HG03457 (cell line): ENCODE data around the gene MARK2.

Experiments used
- ATAC-seq: cut with Tn5 transposase; IDR thresholded peaks from one replicate; pipeline ENCODE4 v1.9.1; 2021; ENCODE audit warnings: moderate number of reproducible peaks; ENCODE audit not compliant: unreplicated experiment

MARK2 gene

GRCh38 chr11:63879598-63880402 lies 40.9 kb downstream of the MARK2 start:
- ATAC-seq = no peak

- ATAC-seq = no peak
These were observed 41.5 kb downstream of the MARK2 start for GRCh38 chr11:63880403-63880790.

DNA sequence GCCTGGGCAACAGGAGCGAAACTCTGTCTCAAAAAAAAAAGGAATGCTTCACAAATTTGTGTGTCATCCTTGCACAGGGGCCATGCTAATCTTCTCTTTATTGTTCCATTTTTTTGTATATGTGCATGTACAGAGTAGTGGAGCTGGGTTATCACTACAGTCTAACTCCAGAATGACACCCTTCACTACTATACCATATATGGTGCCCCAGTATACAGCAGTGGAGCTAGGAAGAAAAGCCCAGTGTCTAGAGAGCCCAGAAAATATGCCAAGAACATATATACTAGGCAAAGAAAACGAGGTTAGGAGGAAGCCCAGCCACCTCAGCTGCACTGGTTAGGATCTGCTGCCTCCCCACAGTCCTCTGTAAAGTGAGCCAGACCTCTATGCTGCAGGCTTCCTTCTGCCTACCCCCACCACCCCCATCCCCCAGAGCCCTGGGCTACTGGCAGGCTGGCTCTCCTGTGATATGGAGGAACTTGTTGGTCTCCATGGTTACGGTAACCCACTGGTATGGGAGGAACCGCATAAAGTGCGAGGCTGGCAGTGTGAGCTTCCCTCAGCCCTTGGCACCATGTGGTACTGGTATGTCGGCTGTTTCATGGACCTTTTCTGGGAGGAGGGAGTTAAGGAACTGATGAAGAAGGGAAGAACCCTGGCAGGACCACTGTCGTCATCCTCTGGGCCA lies 43.8 kb downstream of the MARK2 start:
- ATAC-seq = no peak

DNA sequence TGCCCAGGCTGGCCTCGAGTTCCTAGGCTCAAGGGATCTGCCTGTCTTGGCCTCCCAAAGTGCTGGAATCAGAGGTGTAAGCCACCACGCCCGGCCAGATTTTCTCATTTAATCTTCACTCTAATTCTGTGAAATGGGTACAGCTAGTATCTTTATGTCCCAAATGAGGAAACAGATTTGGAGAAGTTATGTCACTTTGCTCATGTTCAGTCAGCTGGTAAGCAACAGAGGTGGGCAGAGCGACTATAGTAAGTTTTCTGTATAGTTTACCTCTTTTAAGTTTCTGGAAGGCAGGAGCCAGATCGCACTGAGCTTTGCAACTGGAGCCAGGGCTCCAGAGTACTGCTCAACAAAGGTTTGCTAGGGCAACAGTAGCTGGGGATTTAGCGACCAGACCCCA lies 44.9 kb downstream of the MARK2 start:
- ATAC-seq = no peak

GRCh38 chr11:63884196-63884932 lies 45.5 kb downstream of the MARK2 start:
- ATAC-seq = no peak

DNA sequence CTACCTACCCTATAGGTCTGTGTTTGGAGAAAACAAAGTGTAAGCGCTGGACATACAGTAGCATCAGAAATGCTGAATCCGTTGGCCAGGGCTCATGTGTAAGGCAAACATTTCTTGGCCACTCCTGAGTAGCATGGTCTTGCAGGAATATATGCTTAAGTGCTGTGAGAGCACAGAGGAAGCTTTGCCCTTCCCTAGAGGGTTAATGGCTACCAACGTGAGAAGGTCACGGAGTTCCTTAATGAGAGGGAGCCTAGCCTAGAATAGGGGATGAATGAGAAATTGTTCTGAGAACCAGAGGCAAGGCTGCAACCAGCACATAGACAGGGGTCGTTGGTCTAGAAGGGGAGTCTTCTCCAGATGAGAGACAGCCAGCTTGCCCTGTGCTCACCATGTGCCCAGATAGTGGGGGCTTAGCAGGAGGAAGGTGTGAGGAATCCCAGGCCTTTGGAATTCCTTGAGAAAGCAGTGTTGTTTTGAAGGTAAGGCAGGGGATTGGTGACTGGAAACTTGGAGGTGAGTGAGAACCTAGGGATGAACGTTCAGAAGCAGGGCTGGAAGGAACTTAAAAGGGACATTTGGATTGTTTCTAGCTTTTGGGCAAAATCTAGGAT lies 48.6 kb downstream of the MARK2 start:
- no peak for ATAC-seq

DNA sequence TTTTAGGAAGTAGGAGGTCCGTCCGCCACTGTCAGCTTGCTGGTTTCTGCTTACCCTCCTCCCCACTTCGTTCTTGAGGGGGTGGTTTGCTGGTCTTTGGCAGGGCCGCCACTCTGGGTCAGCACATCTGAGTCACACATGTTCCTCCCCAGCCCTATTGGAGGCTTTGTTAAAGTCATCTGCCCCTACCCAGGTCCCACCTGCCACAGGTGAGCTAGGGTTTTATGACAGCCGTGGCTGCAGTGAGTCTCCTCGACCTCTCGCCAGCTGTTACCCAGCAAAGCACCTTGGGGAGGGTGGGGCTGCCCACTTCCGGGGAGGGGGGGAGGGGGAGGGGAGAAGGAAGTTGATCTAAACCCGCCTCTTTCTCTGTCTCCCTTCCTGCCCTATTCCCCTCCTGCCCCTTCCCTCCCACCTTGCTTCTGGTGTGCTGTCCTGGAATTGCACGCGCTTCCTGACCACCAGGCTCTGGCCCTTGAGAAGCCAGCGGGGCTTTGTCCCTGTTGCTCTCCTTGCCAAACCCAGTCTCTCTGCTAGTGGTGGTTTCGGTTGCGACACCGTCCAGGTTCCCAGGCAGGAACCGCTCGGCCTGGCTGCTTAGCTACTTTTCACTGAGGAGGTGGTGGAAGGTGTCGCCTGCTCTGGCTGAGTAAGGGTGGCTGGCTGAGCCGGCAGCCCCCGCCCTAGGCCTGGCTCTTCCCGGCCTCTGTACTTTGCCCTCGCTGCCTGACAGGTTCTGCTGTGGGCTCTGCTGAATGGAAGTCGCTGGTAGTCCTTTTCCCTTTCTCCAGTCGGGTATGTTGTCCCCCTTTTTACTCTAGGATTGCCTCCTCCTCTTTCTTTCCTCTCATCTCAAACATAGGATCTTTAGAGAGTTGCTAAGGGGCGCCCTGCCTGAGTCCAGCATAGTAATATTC lies 49.5 kb downstream of the MARK2 start:
- ATAC-seq = no peak

DNA sequence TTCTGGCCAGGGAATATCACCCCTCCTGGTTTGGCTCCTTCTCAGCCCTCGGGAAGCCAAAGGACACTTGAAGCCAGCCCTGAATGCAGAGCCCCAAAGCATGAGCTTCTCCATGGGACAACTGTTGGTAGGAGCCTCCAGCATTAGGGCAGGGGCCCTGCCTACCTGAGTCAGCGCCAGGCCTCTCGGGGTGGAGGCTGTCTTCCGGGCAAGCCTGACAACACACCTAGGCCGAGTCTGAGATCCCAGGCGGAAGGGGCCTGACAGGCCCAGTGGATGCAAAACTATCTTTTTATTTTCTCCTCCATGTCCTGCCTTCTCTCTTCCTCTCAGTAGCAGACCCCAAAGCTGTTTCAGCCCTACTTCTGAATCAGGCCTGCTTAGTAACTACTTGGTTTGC lies 50.4 kb downstream of the MARK2 start:
- ATAC-seq = no peak

DNA sequence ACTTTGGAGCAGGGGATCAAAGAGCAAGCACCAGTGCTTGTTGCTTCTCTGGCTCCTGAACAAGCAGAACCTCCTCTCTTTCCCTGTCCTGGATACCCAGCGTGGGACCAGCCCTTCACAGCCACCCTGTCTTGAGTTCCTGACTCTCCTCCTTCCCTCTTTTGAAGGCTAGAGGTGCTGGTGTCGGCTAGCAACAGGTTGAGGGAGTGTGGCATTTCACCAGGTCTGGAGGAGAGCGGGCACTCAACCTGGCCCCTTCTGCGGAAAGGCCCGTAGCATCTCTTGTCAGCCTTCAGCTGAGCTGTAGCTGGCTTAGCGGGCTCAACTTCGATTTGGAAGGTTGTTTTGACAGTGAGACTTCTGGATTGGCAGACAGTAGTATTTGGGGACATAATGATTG lies 51.5 kb downstream of the MARK2 start:
- ATAC-seq = no peak

DNA sequence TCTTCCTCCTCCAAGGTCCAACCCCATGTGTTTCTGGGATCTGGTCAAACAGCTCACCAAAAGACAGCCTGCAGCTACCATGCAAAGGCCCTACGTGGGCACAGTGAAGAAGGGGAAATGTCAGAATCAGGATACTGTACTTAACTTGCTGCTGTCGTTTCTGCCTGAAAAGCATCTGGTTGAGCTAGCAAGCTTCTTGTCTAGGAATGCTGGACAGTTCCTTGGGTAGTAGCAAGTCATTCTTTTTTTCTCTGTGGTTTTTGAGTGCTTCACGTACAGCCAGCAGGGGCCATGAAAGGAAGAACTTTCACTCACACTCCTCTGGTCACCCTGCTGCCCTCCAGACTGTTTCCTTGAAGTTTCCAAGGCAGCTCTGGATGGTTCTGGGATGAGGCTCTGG lies 53.3 kb downstream of the MARK2 start:
- no peak for ATAC-seq

- ATAC-seq = no peak
These were observed 54.4 kb downstream of the MARK2 start for GRCh38 chr11:63893355-63893754.

- ATAC-seq = no peak
These were observed 57.2 kb downstream of the MARK2 start for GRCh38 chr11:63896071-63896470.

DNA sequence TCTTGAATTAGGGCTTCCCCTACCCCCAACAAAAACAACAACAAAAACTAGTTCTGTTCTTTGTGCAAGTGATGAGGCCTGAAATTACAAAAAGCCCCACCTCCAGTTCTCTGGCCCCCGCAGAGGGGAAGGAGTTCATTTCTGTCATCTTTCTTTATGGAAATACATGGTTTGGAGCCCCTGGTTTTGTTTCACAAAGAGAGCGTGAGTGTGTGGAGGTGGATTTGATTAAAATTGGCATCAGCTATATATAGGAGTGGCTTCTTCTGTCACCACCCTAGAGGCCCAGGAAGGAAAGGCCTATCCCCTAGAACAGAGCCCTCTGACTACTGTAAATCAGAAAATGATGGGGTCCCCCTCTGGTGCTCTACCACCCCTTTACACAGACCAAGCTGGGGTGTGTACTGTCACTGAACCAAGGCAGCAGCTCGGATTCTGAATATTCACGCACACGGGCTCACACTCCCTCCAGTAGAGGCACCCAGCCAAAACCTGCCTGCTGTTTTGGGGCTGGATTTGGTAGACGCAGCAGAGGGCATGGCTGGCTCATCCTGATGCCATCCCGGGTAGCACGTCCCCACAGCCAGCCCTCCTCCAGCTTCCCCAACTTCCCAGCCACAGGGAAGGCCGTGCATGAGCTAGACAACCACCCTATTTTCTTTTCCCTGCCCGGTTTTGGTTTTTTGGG lies 58.7 kb downstream of the MARK2 start:
- ATAC-seq = no peak

DNA sequence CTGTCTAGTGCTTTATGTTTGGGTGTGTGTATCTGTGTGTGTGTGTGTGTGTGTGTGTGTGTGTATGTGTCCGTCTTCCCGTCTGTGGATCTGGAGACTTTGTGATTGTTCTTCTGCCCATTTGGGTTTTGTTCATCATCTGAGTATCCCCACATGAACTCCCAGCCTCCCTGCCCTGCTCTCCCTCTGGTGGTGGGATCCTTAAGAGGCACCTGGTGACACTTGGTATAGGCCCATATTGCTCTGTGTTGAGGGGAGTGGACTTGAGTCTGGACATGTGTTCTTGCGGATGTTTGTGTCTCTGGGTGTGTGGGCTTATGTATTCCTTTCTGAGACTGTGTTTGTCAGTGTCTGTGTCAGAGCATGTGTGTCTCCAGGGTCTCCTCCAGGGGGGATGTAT lies 62.8 kb downstream of the MARK2 start:
- ATAC-seq = no peak

DNA sequence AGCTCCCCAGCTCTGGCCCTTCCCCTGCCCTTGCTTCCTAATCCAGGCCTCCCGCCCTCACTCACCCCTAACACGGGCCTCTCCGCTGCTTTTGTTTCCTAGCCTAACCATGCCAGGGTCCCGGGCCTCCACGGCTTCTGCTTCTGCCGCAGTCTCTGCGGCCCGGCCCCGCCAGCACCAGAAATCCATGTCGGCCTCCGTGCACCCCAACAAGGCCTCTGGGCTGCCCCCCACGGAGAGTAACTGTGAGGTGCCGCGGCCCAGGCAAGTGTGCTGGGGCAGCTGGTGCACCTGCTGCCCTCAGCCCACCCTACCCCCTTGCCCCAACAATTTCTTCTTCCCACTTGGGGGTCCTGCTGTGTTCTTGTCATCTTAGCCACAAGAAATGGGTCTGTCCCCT lies 65.0 kb downstream of the MARK2 start:
- ATAC-seq = no peak

DNA sequence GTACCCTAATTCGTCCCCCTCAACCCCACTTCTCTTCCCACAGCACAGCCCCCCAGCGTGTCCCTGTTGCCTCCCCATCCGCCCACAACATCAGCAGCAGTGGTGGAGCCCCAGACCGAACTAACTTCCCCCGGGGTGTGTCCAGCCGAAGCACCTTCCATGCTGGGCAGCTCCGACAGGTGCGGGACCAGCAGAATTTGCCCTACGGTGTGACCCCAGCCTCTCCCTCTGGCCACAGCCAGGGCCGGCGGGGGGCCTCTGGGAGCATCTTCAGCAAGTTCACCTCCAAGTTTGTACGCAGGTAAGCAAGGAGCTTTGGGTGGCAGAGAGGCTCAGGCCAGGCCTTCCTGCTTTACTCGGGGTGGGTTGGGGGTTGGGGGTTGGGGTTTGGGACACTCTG lies 65.8 kb downstream of the MARK2 start:
- no peak for ATAC-seq

DNA sequence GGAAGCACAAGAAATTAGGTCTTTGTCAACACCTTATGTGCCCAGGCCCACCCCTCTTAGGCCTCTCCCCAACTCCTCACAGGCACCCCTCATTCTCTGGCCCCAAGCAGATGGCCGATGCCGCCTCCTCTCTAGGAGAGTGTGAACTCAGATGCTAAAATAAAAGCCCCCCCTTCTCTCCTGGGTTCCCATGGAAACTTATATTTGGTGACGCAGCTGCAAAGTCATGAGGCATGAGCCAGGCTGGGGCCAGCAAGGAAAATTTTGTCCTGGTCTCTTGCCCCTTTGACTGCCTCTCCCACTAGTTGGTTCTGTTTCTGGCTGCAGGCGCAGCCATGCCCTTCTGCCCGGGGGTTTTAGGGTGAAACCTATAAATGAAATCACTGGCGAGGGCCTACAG lies 66.3 kb downstream of the MARK2 start:
- no peak for ATAC-seq

DNA sequence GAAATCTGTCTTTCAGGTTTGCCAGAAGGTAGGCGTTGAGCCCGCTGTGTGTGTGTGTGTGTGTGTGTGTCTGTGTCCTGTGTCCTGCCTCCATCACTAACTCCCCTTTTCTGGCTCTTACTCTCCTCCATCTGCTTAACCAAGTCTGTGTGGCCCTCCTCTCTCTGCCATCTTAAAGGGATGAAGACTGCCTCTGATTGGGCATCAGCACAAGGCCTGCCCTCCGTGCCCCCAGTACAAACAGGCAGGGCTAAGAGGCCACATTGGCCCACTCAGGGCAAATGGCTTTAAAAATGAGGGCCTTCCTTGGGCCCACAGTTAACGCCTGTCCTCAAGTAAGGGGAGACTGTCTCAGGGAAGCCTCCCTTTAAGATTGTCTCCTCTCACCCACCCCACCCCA lies 67.2 kb downstream of the MARK2 start:
- no peak for ATAC-seq

DNA sequence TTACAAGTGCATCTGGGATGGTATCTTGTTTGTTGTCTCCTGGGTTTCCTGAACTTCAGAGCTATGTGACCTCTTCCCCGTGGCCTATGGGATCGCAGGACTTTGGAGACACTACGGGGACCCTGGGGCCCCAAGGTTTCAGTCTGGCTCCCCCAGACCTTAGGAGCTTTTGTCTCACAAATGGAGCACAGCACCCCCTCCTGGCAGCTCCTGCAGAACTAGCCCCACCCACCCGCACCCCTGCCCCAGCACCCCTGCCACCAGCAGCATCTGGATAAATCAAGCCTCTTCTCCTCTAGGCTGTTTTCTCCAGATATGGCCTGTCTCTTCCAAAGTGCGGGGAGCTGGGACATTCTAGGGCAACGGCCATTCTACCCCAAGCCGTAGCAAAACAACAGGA lies 67.7 kb downstream of the MARK2 start:
- no peak for ATAC-seq

DNA sequence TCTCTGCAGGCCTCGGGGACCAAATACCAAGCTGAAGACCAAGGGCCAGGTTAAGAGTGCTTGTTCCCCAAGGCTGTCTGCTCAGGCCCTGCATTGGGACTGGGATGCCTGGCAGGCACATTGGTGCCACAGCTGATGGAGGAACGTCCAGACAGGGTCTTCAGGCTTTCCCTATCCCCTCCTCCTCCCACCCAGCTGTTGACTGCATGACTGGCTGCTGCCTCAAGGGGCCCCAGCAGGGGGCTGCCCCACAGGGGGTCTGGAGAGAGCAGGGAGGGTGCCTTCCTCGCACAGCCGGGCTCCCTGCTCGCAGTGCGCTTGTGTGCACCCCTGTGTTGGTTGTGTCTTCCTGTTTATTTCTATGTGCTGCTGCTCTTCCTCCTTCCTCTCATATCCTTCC lies 68.2 kb downstream of the MARK2 start:
- ATAC-seq = no peak
